Measurements from ENCODE around the gene EYA2. TPM values are rescaled to one million over a fixed set of nuclear protein-coding genes. Genes with fewer than 3 reads are reported as not detected.

Gene EYA2
- total and polyA plus RNA-seq, 4 donors, result 0.17 to 0.54 (median 0.23) TPM; not detected in 1

GRCh38 chr20:47137231-47137870, 242.7 kb downstream of the EYA2 start:
- no peak overlapping the region for H3K9ac ChIP-seq (ENCODE audit: low read depth in 1 of 2, low read length in 2 of 2)
- H3K9me3 ChIP-seq (ENCODE audit: control insufficient read depth in 4 of 4, low read length in 3 of 4), result peaks cover 0 to 5% (median 1%) of the 10 kb centered on the region in 4 donors
- no peak overlapping the region for H3K27ac ChIP-seq (ENCODE audit: low read depth in 1 of 2, low read length in 2 of 2)
- DNase-seq (ENCODE audit: low spot score), result no peak
- H3K4me3 ChIP-seq (ENCODE audit: low read depth in 1 of 3, low read length in 3 of 3), result no peak overlapping the region
- no peaks in the 10 kb centered on the region for H3K36me3 ChIP-seq (ENCODE audit: control insufficient read depth in 4 of 4, insufficient read depth in 3 of 4, low read depth in 1 of 4, low read length in 3 of 4)
- peaks cover 0 to 1% (median 0%) of the 10 kb centered on the region in 4 donors for H3K27me3 ChIP-seq (ENCODE audit: control insufficient read depth in 4 of 4, insufficient read depth in 4 of 4, low read length in 3 of 4)
- TF ChIP-seq EGR1 (IDR thresholded peaks at IDR 0.05; ENCODE audit: low read depth in 2 of 2) (no peak), YY1 (IDR thresholded peaks at IDR 0.05) (no peak), NR2F2 (IDR thresholded peaks at IDR 0.05) (no peak), CTCF (IDR thresholded peaks at IDR 0.05; ENCODE audit: low read depth, low read length, missing input control) (no peak), JUND (IDR thresholded peaks at IDR 0.05) (no peak), MAX (IDR thresholded peaks at IDR 0.05) (no peak), TAF1 (conservative IDR thresholded peaks at IDR 0.05) (no peak), HNF4G (IDR thresholded peaks at IDR 0.05) (no peak), RAD21 (IDR thresholded peaks at IDR 0.05) (no peak), GABPA (IDR thresholded peaks at IDR 0.05 in 1 of 2, conservative IDR thresholded peaks at IDR 0.05 in 1 of 2) (no peak), HNF4A (conservative IDR thresholded peaks at IDR 0.05) (no peak), SP1 (IDR thresholded peaks at IDR 0.05) (no peak), ZBTB33 (IDR thresholded peaks at IDR 0.05) (no peak), ATF3 (IDR thresholded peaks at IDR 0.05) (no peak), REST (IDR thresholded peaks at IDR 0.05) (no peak), FOXA2 (IDR thresholded peaks at IDR 0.05) (no peak), RXRA (IDR thresholded peaks at IDR 0.05) (no peak)
- 50% methylated on average over 4 of the region's 4 CpGs for WGBS
- no peaks in the 10 kb centered on the region for H3K4me1 ChIP-seq (ENCODE audit: control insufficient read depth in 4 of 4, insufficient read depth in 4 of 4, low read length in 3 of 4)
